Body of pancreas (tissue), 4 donors: ENCODE data around the gene SNHG17.

Source experiments
- POLR2A ChIP-seq, 3 donors: fragments of 450-650 bp; IDR thresholded peaks; one replicate each; pipeline ENCODE4 v1.6.1; 2016; ENCODE audit warnings: antibody characterized with exemption in 3 of 3, mild to moderate bottlenecking in 2 of 3
- TF ChIP-seq, protein P1 (sequence below), 7 experiments: fragments of 450-650 bp in 4 of 7; fragments of 200-600 bp in 3 of 7; sonication (generic) in 3 of 7; IDR thresholded peaks; one replicate each; pipeline ENCODE4 v1.5.1; 2016 to 2019; ENCODE audit warnings: antibody characterized with exemption in 7 of 7

- no peak for TF ChIP-seq POLR2A (IDR thresholded peaks at IDR 0.05)
- TF ChIP-seq, protein P1, sequence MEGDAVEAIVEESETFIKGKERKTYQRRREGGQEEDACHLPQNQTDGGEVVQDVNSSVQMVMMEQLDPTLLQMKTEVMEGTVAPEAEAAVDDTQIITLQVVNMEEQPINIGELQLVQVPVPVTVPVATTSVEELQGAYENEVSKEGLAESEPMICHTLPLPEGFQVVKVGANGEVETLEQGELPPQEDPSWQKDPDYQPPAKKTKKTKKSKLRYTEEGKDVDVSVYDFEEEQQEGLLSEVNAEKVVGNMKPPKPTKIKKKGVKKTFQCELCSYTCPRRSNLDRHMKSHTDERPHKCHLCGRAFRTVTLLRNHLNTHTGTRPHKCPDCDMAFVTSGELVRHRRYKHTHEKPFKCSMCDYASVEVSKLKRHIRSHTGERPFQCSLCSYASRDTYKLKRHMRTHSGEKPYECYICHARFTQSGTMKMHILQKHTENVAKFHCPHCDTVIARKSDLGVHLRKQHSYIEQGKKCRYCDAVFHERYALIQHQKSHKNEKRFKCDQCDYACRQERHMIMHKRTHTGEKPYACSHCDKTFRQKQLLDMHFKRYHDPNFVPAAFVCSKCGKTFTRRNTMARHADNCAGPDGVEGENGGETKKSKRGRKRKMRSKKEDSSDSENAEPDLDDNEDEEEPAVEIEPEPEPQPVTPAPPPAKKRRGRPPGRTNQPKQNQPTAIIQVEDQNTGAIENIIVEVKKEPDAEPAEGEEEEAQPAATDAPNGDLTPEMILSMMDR (IDR thresholded peaks at IDR 0.05) = no peak
Measured at GRCh38 chr20:38373898-38374297, 61.2 kb downstream of the SNHG17 start.
